ENCODE measurements around the gene PROK1. TPM values are rescaled to one million over a fixed set of nuclear protein-coding genes. Genes with fewer than 3 reads are reported as not detected.

The PROK1 gene
- total and polyA plus RNA-seq, 2 of the 13 experiments (the other 11 are each of a cell fraction or from before 2014, with no cell fraction given): 0.07 TPM; not detected in 1

DNA sequence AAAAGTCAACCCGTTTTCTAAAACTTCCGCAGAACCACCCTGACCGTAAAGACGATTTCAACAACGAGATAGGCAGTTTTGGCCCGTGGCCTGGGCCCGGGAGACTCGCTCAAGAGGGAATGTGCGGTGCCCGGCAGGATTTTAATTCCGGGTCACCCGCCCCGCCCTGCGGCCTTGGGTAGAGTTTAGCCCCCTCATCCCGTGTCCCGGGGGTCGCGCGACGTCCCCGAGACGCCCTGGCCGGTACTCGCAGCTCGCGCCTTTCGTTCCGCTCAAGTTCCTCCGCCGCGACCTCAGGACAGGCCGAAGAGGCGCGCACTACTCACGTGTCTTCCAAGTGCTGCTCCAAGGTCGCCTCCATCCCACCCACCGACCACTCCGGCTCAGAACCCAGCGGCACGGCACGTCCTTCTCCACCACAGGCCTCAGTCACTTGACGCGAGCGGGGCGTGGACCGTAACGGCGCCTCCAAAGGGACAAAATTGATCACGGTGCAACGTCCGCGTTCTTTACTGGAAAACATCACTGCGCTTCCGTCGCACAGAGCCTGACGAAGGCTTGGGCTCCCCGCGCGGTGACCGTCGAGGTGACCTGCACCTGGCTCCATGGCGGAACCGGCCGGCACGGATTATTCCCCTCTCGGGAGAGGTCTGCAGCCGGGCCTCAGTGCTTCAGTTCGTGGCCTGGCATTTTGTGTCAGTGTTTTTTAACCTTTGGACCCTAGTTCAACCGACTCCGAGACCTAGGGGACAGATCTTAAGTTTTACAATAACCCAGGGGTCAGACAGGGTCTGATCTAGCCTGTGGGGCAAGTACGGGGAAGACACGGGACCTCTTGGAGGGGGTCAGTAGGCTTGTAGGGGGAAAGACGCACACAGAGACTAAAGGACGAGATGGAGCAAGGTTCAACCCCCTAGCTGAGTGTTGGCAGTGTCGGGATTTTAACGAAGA is 43.4 kb upstream of the PROK1 start, which contains the start of gene LAMTOR5 (continued):
- TF ChIP-seq, protein P1, sequence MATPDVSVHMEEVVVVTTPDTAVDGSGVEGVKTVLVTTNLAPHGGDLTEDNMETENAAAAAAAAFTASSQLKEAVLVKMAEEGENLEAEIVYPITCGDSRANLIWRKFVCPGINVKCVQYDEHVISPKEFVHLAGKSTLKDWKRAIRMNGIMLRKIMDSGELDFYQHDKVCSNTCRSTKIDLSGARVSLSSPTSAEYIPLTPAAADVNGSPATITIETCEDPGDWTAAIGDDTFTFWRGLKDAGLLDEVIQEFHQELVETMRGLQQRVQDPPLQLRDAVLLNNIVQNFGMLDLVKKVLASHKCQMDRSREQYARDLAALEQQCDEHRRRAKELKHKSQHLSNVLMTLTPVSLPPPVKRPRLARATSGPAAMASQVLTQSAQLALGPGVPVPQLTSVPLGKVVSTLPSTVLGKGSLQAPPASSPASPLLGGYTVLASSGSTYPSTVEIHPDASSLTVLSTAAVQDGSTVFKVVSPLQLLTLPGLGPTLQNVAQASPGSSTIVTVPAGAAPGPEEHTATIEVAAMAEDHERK (CRISPR knock-in tag; IDR thresholded peaks at IDR 0.05; ENCODE audit: low read depth): peak; percentile 66; the same call in 1 of the 2 replicates
- TF ChIP-seq, protein P2, sequence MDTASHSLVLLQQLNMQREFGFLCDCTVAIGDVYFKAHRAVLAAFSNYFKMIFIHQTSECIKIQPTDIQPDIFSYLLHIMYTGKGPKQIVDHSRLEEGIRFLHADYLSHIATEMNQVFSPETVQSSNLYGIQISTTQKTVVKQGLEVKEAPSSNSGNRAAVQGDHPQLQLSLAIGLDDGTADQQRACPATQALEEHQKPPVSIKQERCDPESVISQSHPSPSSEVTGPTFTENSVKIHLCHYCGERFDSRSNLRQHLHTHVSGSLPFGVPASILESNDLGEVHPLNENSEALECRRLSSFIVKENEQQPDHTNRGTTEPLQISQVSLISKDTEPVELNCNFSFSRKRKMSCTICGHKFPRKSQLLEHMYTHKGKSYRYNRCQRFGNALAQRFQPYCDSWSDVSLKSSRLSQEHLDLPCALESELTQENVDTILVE (CRISPR knock-in tag; IDR thresholded peaks at IDR 0.05): peak; percentile 84; the same call in 1 of the 2 replicates
- TF ChIP-seq ZNF777 (CRISPR knock-in tag; IDR thresholded peaks at IDR 0.05) (peak; percentile 98), ZBTB38 (CRISPR knock-in tag; IDR thresholded peaks at IDR 0.05) (peak; percentile 94), SMAD1 (CRISPR knock-in tag; IDR thresholded peaks at IDR 0.05; ENCODE audit: borderline replicate concordance, low read depth) (peak; percentile 80; the same call in 1 of the 2 replicates), HOXA9 (CRISPR knock-in tag; IDR thresholded peaks at IDR 0.05; ENCODE audit: borderline replicate concordance) (peak; percentile 80; the same call in 1 of the 2 replicates), KMT2A (CRISPR knock-in tag; IDR thresholded peaks at IDR 0.05) (peak; percentile 94), ZNF326 (CRISPR knock-in tag; IDR thresholded peaks at IDR 0.05; ENCODE audit: borderline replicate concordance) (no peak), TARDBP (CRISPR knock-in tag; IDR thresholded peaks at IDR 0.05) (peak; percentile 98), IKZF1 (IDR thresholded peaks at IDR 0.05) (no peak)
- TF ChIP-seq, protein P3, sequence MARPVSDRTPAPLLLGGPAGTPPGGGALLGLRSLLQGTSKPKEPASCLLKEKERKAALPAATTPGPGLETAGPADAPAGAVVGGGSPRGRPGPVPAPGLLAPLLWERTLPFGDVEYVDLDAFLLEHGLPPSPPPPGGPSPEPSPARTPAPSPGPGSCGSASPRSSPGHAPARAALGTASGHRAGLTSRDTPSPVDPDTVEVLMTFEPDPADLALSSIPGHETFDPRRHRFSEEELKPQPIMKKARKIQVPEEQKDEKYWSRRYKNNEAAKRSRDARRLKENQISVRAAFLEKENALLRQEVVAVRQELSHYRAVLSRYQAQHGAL (CRISPR knock-in tag; IDR thresholded peaks at IDR 0.05; ENCODE audit: not compliant biosample characterization): peak; percentile 58
- TF ChIP-seq, protein P4, sequence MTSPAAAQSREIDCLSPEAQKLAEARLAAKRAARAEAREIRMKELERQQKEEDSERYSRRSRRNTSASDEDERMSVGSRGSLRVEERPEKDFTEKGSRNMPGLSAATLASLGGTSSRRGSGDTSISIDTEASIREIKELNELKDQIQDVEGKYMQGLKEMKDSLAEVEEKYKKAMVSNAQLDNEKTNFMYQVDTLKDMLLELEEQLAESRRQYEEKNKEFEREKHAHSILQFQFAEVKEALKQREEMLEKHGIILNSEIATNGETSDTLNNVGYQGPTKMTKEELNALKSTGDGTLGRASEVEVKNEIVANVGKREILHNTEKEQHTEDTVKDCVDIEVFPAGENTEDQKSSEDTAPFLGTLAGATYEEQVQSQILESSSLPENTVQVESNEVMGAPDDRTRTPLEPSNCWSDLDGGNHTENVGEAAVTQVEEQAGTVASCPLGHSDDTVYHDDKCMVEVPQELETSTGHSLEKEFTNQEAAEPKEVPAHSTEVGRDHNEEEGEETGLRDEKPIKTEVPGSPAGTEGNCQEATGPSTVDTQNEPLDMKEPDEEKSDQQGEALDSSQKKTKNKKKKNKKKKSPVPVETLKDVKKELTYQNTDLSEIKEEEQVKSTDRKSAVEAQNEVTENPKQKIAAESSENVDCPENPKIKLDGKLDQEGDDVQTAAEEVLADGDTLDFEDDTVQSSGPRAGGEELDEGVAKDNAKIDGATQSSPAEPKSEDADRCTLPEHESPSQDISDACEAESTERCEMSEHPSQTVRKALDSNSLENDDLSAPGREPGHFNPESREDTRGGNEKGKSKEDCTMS (CRISPR knock-in tag; conservative IDR thresholded peaks at IDR 0.05): no peak
- TF ChIP-seq, protein P5, sequence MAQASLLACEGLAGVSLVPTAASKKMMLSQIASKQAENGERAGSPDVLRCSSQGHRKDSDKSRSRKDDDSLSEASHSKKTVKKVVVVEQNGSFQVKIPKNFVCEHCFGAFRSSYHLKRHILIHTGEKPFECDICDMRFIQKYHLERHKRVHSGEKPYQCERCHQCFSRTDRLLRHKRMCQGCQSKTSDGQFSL (CRISPR knock-in tag; IDR thresholded peaks at IDR 0.05): 0 out of 2 replicates have a peak, but pooled peaks have one; percentile 1
- TF ChIP-seq, protein P6, sequence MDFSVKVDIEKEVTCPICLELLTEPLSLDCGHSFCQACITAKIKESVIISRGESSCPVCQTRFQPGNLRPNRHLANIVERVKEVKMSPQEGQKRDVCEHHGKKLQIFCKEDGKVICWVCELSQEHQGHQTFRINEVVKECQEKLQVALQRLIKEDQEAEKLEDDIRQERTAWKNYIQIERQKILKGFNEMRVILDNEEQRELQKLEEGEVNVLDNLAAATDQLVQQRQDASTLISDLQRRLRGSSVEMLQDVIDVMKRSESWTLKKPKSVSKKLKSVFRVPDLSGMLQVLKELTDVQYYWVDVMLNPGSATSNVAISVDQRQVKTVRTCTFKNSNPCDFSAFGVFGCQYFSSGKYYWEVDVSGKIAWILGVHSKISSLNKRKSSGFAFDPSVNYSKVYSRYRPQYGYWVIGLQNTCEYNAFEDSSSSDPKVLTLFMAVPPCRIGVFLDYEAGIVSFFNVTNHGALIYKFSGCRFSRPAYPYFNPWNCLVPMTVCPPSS (IDR thresholded peaks at IDR 0.05): no peak
- TF ChIP-seq, protein P7, sequence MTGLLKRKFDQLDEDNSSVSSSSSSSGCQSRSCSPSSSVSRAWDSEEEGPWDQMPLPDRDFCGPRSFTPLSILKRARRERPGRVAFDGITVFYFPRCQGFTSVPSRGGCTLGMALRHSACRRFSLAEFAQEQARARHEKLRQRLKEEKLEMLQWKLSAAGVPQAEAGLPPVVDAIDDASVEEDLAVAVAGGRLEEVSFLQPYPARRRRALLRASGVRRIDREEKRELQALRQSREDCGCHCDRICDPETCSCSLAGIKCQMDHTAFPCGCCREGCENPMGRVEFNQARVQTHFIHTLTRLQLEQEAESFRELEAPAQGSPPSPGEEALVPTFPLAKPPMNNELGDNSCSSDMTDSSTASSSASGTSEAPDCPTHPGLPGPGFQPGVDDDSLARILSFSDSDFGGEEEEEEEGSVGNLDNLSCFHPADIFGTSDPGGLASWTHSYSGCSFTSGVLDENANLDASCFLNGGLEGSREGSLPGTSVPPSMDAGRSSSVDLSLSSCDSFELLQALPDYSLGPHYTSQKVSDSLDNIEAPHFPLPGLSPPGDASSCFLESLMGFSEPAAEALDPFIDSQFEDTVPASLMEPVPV (CRISPR knock-in tag; IDR thresholded peaks at IDR 0.05): peak; percentile 93
- TF ChIP-seq, protein P8, sequence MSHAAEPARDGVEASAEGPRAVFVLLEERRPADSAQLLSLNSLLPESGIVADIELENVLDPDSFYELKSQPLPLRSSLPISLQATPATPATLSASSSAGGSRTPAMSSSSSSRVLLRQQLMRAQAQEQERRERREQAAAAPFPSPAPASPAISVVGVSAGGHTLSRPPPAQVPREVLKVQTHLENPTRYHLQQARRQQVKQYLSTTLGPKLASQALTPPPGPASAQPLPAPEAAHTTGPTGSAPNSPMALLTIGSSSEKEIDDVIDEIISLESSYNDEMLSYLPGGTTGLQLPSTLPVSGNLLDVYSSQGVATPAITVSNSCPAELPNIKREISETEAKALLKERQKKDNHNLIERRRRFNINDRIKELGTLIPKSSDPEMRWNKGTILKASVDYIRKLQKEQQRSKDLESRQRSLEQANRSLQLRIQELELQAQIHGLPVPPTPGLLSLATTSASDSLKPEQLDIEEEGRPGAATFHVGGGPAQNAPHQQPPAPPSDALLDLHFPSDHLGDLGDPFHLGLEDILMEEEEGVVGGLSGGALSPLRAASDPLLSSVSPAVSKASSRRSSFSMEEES (CRISPR knock-in tag; IDR thresholded peaks at IDR 0.05): peak; percentile 96
